Mononuclear cell (primary cell): ENCODE data around the gene PDCD11. TPM values are rescaled to one million over a fixed set of nuclear protein-coding genes. Genes with fewer than 3 reads are reported as not detected.
"Not testable (repeated sequence)": the region's sequence is repeated elsewhere in the genome, so short reads cannot be mapped to it uniquely, and the experiment has no call there.

Experiments used
- H3K27me3 ChIP-seq: 2 replicates; pipeline ENCODE4 v1.6.0; 2011; ENCODE audit warnings: low read length, control low read depth; ENCODE audit not compliant: insufficient read depth
- H3K4me1 ChIP-seq: 2 replicates; pipeline ENCODE4 v1.5.1; 2011; ENCODE audit warnings: mild to moderate bottlenecking, low read length, control low read depth; ENCODE audit not compliant: insufficient read depth
- H3K4me3 ChIP-seq: 2 replicates; pipeline ENCODE4 v1.5.1; 2011; ENCODE audit warnings: mild to moderate bottlenecking, low read length, moderate library complexity
- H3K9me3 ChIP-seq: 2 replicates; pipeline ENCODE4 v1.5.1; 2011; ENCODE audit warnings: low read depth, mild to moderate bottlenecking, control low read depth, low read length
- total RNA-seq: library from RNA; depleted of rRNA; stranded (reverse); fragments of >200 nt; gene quantifications from one replicate; pipeline ENCODE4 v1.2.3, GENCODE V29; 2012

PDCD11 gene
- total RNA-seq, 1 donor: 8.4 TPM

GRCh38 chr10:103472005-103472404 lies 75.6 kb downstream of the PDCD11 start:
- H3K4me3 ChIP-seq: no peak overlapping the region
- H3K9me3 ChIP-seq: no peaks in the 10 kb centered on the region
- peaks cover 50% of the 10 kb centered on the region for H3K4me1 ChIP-seq
- H3K27me3 ChIP-seq: no peaks in the 10 kb centered on the region

- Histone ChIP-seq H3K4me3 (no peak overlapping the region), H3K27me3 (no peaks in the 10 kb centered on the region), H3K4me1 (peaks cover 50% of the 10 kb centered on the region), H3K9me3 (no peaks in the 10 kb centered on the region)
Measured at GRCh38 chr10:103473261-103473671, 76.8 kb downstream of the PDCD11 start.

GRCh38 chr10:103474077-103474476 lies 77.7 kb downstream of the PDCD11 start:
- H3K9me3 ChIP-seq: no peaks in the 10 kb centered on the region
- H3K4me1 ChIP-seq: peaks cover 43% of the 10 kb centered on the region

GRCh38 chr10:103475437-103475836 lies 79.0 kb downstream of the PDCD11 start:
- H3K9me3 ChIP-seq: no peaks in the 10 kb centered on the region
- no peak overlapping the region for H3K4me3 ChIP-seq
- H3K27me3 ChIP-seq: no peaks in the 10 kb centered on the region
- H3K4me1 ChIP-seq: peaks cover 34% of the 10 kb centered on the region

More at GRCh38 chr10:103474077-103474476, 77.7 kb downstream of the PDCD11 start:
- H3K4me3 ChIP-seq: no peak overlapping the region
- no peaks in the 10 kb centered on the region for H3K27me3 ChIP-seq

GRCh38 chr10:103476046-103476768 lies 79.8 kb downstream of the PDCD11 start:
- H3K27me3 ChIP-seq: no peaks in the 10 kb centered on the region
- H3K9me3 ChIP-seq: no peaks in the 10 kb centered on the region
- H3K4me3 ChIP-seq: no peak overlapping the region
- peaks cover 27% of the 10 kb centered on the region for H3K4me1 ChIP-seq

GRCh38 chr10:103478671-103479070 lies 82.2 kb downstream of the PDCD11 start:
- Histone ChIP-seq H3K4me1 (peaks cover 6% of the 10 kb centered on the region), H3K4me3 (no peak overlapping the region), H3K9me3 (no peaks in the 10 kb centered on the region), H3K27me3 (no peaks in the 10 kb centered on the region)

- H3K4me3 ChIP-seq: no peak within 1 kb of the TSS
- H3K9me3 ChIP-seq: no peaks in the 10 kb centered on the region
- no peaks in the 10 kb centered on the region for H3K27me3 ChIP-seq
- H3K4me1 ChIP-seq: peaks cover 6% of the 10 kb centered on the region
Measured at GRCh38 chr10:103479135-103479534, 82.7 kb downstream of the PDCD11 start, which contains the start of gene CALHM3. CALHM3 (minus strand) TSS chr10:103479240; CDS start chr10:103479032, 208 bp downstream.

GRCh38 chr10:103480521-103480920 lies 84.1 kb downstream of the PDCD11 start:
- H3K9me3 ChIP-seq: no peaks in the 10 kb centered on the region
- H3K4me1 ChIP-seq: peaks cover 6% of the 10 kb centered on the region
- H3K27me3 ChIP-seq: no peaks in the 10 kb centered on the region
- H3K4me3 ChIP-seq: no peak overlapping the region

- Histone ChIP-seq H3K4me3 (no peak overlapping the region), H3K27me3 (no peaks in the 10 kb centered on the region), H3K9me3 (no peaks in the 10 kb centered on the region), H3K4me1 (peaks cover 6% of the 10 kb centered on the region)
Measured at GRCh38 chr10:103481974-103482531, 85.6 kb downstream of the PDCD11 start.

- not testable (repeated sequence) for H3K4me1 ChIP-seq, H3K4me3 ChIP-seq, H3K27me3 ChIP-seq, H3K9me3 ChIP-seq
Measured at GRCh38 chr10:103486635-103487409, 90.4 kb downstream of the PDCD11 start.

GRCh38 chr10:103487410-103487708 lies 90.9 kb downstream of the PDCD11 start:
- peaks cover 3% of the 10 kb centered on the region for H3K27me3 ChIP-seq
- no peak overlapping the region for H3K4me3 ChIP-seq
- H3K4me1 ChIP-seq: peaks cover 5% of the 10 kb centered on the region
- no peaks in the 10 kb centered on the region for H3K9me3 ChIP-seq

GRCh38 chr10:103490986-103491314 lies 94.5 kb downstream of the PDCD11 start:
- no peak overlapping the region for H3K4me3 ChIP-seq
- peaks cover 17% of the 10 kb centered on the region for H3K4me1 ChIP-seq
- H3K9me3 ChIP-seq: no peaks in the 10 kb centered on the region
- peaks cover 31% of the 10 kb centered on the region for H3K27me3 ChIP-seq

- H3K4me3 ChIP-seq: no peak overlapping the region
- peaks cover 17% of the 10 kb centered on the region for H3K4me1 ChIP-seq
- peaks cover 40% of the 10 kb centered on the region for H3K27me3 ChIP-seq
- no peaks in the 10 kb centered on the region for H3K9me3 ChIP-seq
Measured at GRCh38 chr10:103491729-103492364, 95.4 kb downstream of the PDCD11 start.

- Histone ChIP-seq H3K4me3 (no peak overlapping the region), H3K9me3 (no peaks in the 10 kb centered on the region), H3K27me3 (peaks cover 40% of the 10 kb centered on the region), H3K4me1 (peaks cover 17% of the 10 kb centered on the region)
Measured at GRCh38 chr10:103492655-103493261, 96.3 kb downstream of the PDCD11 start.
